NCI-H2029 treated with DMSO at 0.1 percent for 48 hours (cell line): Measurements from ENCODE around the gene PHYH.
"Not testable (repeated sequence)": the region's sequence is repeated elsewhere in the genome, so short reads cannot be mapped to it uniquely, and the experiment has no call there.

Experiments
- DNase-seq: peaks from one replicate; lab custom pipeline; 2025; lab: John Stamatoyannopoulos, UW

PHYH gene

GRCh38 chr10:13321576-13321975 lies 21.7 kb upstream of the PHYH start:
- no peak for DNase-seq

GRCh38 chr10:13319166-13319565 lies 19.3 kb upstream of the PHYH start:
- no peak for DNase-seq

GRCh38 chr10:13317474-13317873 lies 17.6 kb upstream of the PHYH start:
- DNase-seq = no peak

GRCh38 chr10:13316635-13317311 lies 16.9 kb upstream of the PHYH start:
- DNase-seq = no peak

GRCh38 chr10:13315361-13315760 lies 15.5 kb upstream of the PHYH start:
- no peak for DNase-seq

- DNase-seq = no peak
These were observed 11.3 kb upstream of the PHYH start for GRCh38 chr10:13311177-13311575.

- DNase-seq = no peak
These were observed 10.8 kb upstream of the PHYH start for GRCh38 chr10:13310518-13311176.

GRCh38 chr10:13309792-13310191 lies 9.9 kb upstream of the PHYH start:
- DNase-seq = no peak

GRCh38 chr10:13308096-13308495 lies 8.2 kb upstream of the PHYH start:
- DNase-seq = no peak

GRCh38 chr10:13306103-13306502 lies 6.2 kb upstream of the PHYH start:
- no peak for DNase-seq

GRCh38 chr10:13302821-13303555 lies 3.1 kb upstream of the PHYH start:
- no peak for DNase-seq

GRCh38 chr10:13298748-13299436 lies 972 bp downstream of the PHYH start:
- DNase-seq = no peak

GRCh38 chr10:13296476-13296875 lies 3.4 kb downstream of the PHYH start:
- DNase-seq = no peak

- no peak for DNase-seq
These were observed 5.1 kb downstream of the PHYH start for GRCh38 chr10:13294784-13295183.

- DNase-seq = no peak
These were observed 7.8 kb downstream of the PHYH start for GRCh38 chr10:13291821-13292773.

- no peak for DNase-seq
These were observed 8.8 kb downstream of the PHYH start for GRCh38 chr10:13291061-13291460.

- no peak for DNase-seq
These were observed 15.8 kb downstream of the PHYH start for GRCh38 chr10:13284050-13284449.

GRCh38 chr10:13282348-13282747 lies 17.5 kb downstream of the PHYH start:
- not testable (repeated sequence) for DNase-seq

GRCh38 chr10:13276749-13277365 lies 23.0 kb downstream of the PHYH start:
- no peak for DNase-seq

GRCh38 chr10:13276146-13276545 lies 23.7 kb downstream of the PHYH start:
- not testable (repeated sequence) for DNase-seq

- DNase-seq = peak; percentile 20
These were observed 27.7 kb downstream of the PHYH start for GRCh38 chr10:13272164-13272571.
